Adrenal gland (tissue), 12 donors: ENCODE measurements around the gene PLIN1. TPM values are rescaled to one million over a fixed set of nuclear protein-coding genes. Genes with fewer than 3 reads are reported as not detected.

Source experiments
- DNase-seq, 7 donors: peaks; one replicate each; pipeline ENCODE4 v3.0.0-alpha.2; 2019 to 2020
- H3K27ac ChIP-seq, 5 donors: fragments of 200-600 bp; sonication (generic) in 4 of 5; 1 replicate in 3 of 5; 2 replicates in 2 of 5; pipeline versions ENCODE4 v1.5.1 to v1.8.0; 2016 to 2020; ENCODE audit warnings: mild to moderate bottlenecking in 1 of 5
- H3K27me3 ChIP-seq: fragments of 200-600 bp; 2 replicates; pipeline ENCODE4 v1.8.0; 2021
- H3K36me3 ChIP-seq, 2 donors: fragments of 200-600 bp; replicated peaks in 1 of 2; 1 replicate in 1 of 2; 2 replicates in 1 of 2; pipeline versions ENCODE4 v1.5.1 to v1.8.0; 2018 to 2022
- H3K4me1 ChIP-seq, 2 donors: fragments of 200-600 bp; replicated peaks in 1 of 2; 1 replicate in 1 of 2; 2 replicates in 1 of 2; pipeline versions ENCODE4 v1.5.1 to v1.8.0; 2018 to 2021
- H3K4me3 ChIP-seq, 4 donors: fragments of 200-600 bp; sonication (generic) in 3 of 4; one replicate each; pipeline ENCODE4 v1.5.1; 2016 to 2018
- H3K9me3 ChIP-seq, 3 donors: fragments of 200-600 bp; sonication (generic) in 1 of 3; replicated peaks in 1 of 3; 1 replicate in 2 of 3; 2 replicates in 1 of 3; pipeline versions ENCODE4 v1.5.1 to v1.8.0; 2016 to 2021
- CTCF ChIP-seq, 6 experiments: fragments of 450-650 bp in 4 of 6; fragments of 200-600 bp in 2 of 6; sonication (generic) in 1 of 6; IDR thresholded peaks; 1 replicate in 5 of 6; 2 replicates in 1 of 6; pipeline versions ENCODE4 v1.5.1 to v1.8.0; 2016 to 2021; ENCODE audit warnings: antibody characterized with exemption in 6 of 6, mild to moderate bottlenecking in 2 of 6, moderate library complexity in 1 of 6
- POLR2A ChIP-seq, 2 donors: fragments of 450-650 bp; IDR thresholded peaks; one replicate each; pipeline ENCODE4 v1.6.1; 2017; ENCODE audit warnings: antibody characterized with exemption in 2 of 2, mild to moderate bottlenecking in 2 of 2, moderate library complexity in 1 of 2
- WGBS, 4 donors: extraction: QIAGEN DNeasy Blood & Tissue Kit in 2 of 4; methylation state at CpG; one replicate each; pipeline versions ENCODE4 v1.1.5 to v1.1.7; 2013 to 2017; 5-methylcytosine and 5-hydroxymethylcytosine counted together
- intact Hi-C, 2 donors: fragments of 100-400 bp; cut with DNase I; formaldehyde crosslinking; loops; one replicate each; pipeline versions ENCODE4 v1.14.1 to v1.15.0; 2022 to 2023
- polyA plus RNA-seq, 3 donors: library from polyadenylated mRNA; stranded (reverse); fragments of 200-250 nt in 2 of 3; fragments of 350-450 nt in 1 of 3; fragmentation: Illumina TruSeq in 1 of 3; extraction: RNeasy Lipid Tissue Mini Kit (QIAGEN cat#74804) in 1 of 3; gene quantifications; one replicate each; pipeline ENCODE4 v1.2.3, GENCODE V29; 2013 to 2014
- total RNA-seq, 9 donors: library from RNA; depleted of rRNA in 4 of 9; stranded (reverse); fragments of >200 nt in 4 of 9; fragments of 120-200 nt in 1 of 9; fragmentation: NEBNext Ultra II Directional in 1 of 9; extraction: Animal tissue kit (Norgen Biotek cat#: 25700) in 1 of 9; gene quantifications; one replicate each; pipeline versions ENCODE4 v1.1.0 to v1.2.4, GENCODE V29; 2013 to 2023
- donor health status: healthy with polysubstance abuse.
- donor health status: Bipolar disorder and iron deficiency.
- donor health status: DM: yes; HTN: yes; CAD: no.
- donor health status: DM: no; HTN: no; CAD: no.
- donor health status: DM: no; HTN: no; CAD: no.
- donor health status: DM: yes; HTN: yes; CAD: no.

Gene PLIN1
- total and polyA plus RNA-seq, 12 donors = 0.11 to 199 (median 6.3) TPM

- Histone ChIP-seq H3K36me3 (no peaks in the 10 kb centered on the region), H3K4me3 (no peak overlapping the region), H3K4me1 (peaks cover 6 to 9% of the 10 kb centered on the region in 2 donors), H3K9me3 (no peaks in the 10 kb centered on the region), H3K27me3 (no peaks in the 10 kb centered on the region), H3K27ac (no peak overlapping the region)
- no peak for TF ChIP-seq CTCF (IDR thresholded peaks at IDR 0.05)
- no peak for TF ChIP-seq POLR2A (IDR thresholded peaks at IDR 0.05)
- WGBS, 4 donors = 73 to 79% (median 78%) methylated on average over 7 of the region's 7 CpGs
- no peak for DNase-seq
- intact Hi-C loops = no loop called here
Measured at GRCh38 chr15:89656116-89656815, 22.9 kb downstream of the PLIN1 start.

- H3K9me3 ChIP-seq = no peaks in the 10 kb centered on the region
- H3K4me1 ChIP-seq = peaks cover 6 to 9% of the 10 kb centered on the region in 2 donors
- peak within 1 kb of the TSS in 2 of 4 donors; percentile 24 to 82 for H3K4me3 ChIP-seq
- TF ChIP-seq POLR2A (IDR thresholded peaks at IDR 0.05) = no peak
- TF ChIP-seq CTCF (IDR thresholded peaks at IDR 0.05) = no peak
- intact Hi-C loops = no loop called here
- no peak for DNase-seq
- H3K36me3 ChIP-seq = no peaks in the 10 kb centered on the region
- H3K27ac ChIP-seq = peak within 1 kb of the TSS in 2 of 5 donors; percentile 38 to 60
- 1 to 16% (median 7%) methylated on average over 9 to 87 of the region's 87 CpGs for WGBS, 4 donors
- H3K27me3 ChIP-seq = no peaks in the 10 kb centered on the region
Measured at GRCh38 chr15:89654847-89655805, 24.0 kb downstream of the PLIN1 start, which contains the start of gene KIF7. KIF7 (minus strand) TSS chr15:89655467; CDS start chr15:89652930, 2,537 bp downstream.

GRCh38 chr15:89654301-89654761 is 24.8 kb downstream of the PLIN1 start:
- TF ChIP-seq CTCF (IDR thresholded peaks at IDR 0.05) = no peak
- TF ChIP-seq POLR2A (IDR thresholded peaks at IDR 0.05) = no peak
- H3K4me1 ChIP-seq = peaks cover 6 to 9% of the 10 kb centered on the region in 2 donors
- H3K27me3 ChIP-seq = no peaks in the 10 kb centered on the region
- H3K4me3 ChIP-seq = peak overlapping the region in 2 of 4 donors; percentile 24 to 82
- intact Hi-C loops = no loop called here
- H3K9me3 ChIP-seq = no peaks in the 10 kb centered on the region
- WGBS, 4 donors = 50 to 64% (median 51%) methylated on average over 14 of the region's 14 CpGs
- H3K36me3 ChIP-seq = no peaks in the 10 kb centered on the region
- no peak for DNase-seq
- H3K27ac ChIP-seq = peak overlapping the region in 1 of 5 donors; percentile 60

- Histone ChIP-seq H3K36me3 (no peaks in the 10 kb centered on the region), H3K4me3 (no peak overlapping the region), H3K27me3 (no peaks in the 10 kb centered on the region), H3K4me1 (peaks cover 6 to 9% of the 10 kb centered on the region in 2 donors), H3K9me3 (no peaks in the 10 kb centered on the region), H3K27ac (no peak overlapping the region)
- no peak for TF ChIP-seq CTCF (IDR thresholded peaks at IDR 0.05)
- TF ChIP-seq POLR2A (IDR thresholded peaks at IDR 0.05) = no peak
- intact Hi-C loops = no loop called here
- no peak for DNase-seq
- WGBS, 4 donors = 88 to 97% (median 94%) methylated on average over 2 of the region's 2 CpGs
Measured at GRCh38 chr15:89653578-89653977, 25.6 kb downstream of the PLIN1 start.
